OCI-LY3 (cell line): ENCODE data around the gene KIF5C.

Source experiments
- H2AFZ ChIP-seq: fragments of 200-600, 300-600 bp; shearing (Covaris generic); 2 replicates; pipeline ENCODE4 v1.6.0; 2014; ENCODE audit warnings: antibody characterized with exemption, low read depth, low read length
- H3K27ac ChIP-seq: fragments of 200-600, 300-600 bp; sonication (generic); 2 replicates; pipeline ENCODE4 v1.5.1; 2014; ENCODE audit warnings: mild to moderate bottlenecking, low read length, moderate library complexity, mixed read lengths
- H3K27me3 ChIP-seq: fragments of 200-600, 300-600 bp; sonication (generic); 2 replicates; pipeline ENCODE4 v1.6.1; 2014; ENCODE audit warnings: low read depth, low read length, mixed read lengths
- H3K36me3 ChIP-seq: fragments of 200-600, 300-600 bp; sonication (generic); replicated peaks from 2 replicates; pipeline ENCODE3; 2014; ENCODE audit warnings: low read depth, low read length, mixed read lengths
- H3K4me1 ChIP-seq: fragments of 300-600, 200-600 bp; sonication (generic); 2 replicates; pipeline ENCODE4 v1.6.1; 2014; ENCODE audit warnings: low read length, mixed read lengths
- H3K4me2 ChIP-seq: fragments of 200-600, 300-600 bp; sonication (generic); 2 replicates; pipeline ENCODE4 v1.6.1; 2014; ENCODE audit warnings: low read length, mixed read lengths
- H3K4me3 ChIP-seq: fragments of 300-600, 200-600 bp; sonication (generic); 2 replicates; pipeline ENCODE4 v1.5.1; 2014; ENCODE audit warnings: antibody characterized with exemption, mild to moderate bottlenecking, low read length, moderate library complexity
- H3K79me2 ChIP-seq: fragments of 300-600, 200-600 bp; shearing (Covaris generic); 2 replicates; pipeline ENCODE4 v1.6.1; 2014; ENCODE audit warnings: mild to moderate bottlenecking, low read length, mixed read lengths
- H3K9ac ChIP-seq: fragments of 300-600, 200-600 bp; shearing (Covaris generic); 2 replicates; pipeline ENCODE4 v1.6.0; 2014; ENCODE audit warnings: mild to moderate bottlenecking, low read length, moderate library complexity
- H3K9me3 ChIP-seq: fragments of 200-600, 300-600 bp; shearing (Covaris generic); 2 replicates; pipeline ENCODE4 v1.6.1; 2014; ENCODE audit warnings: low read length, mixed read lengths; ENCODE audit not compliant: insufficient read depth
- H4K20me1 ChIP-seq: fragments of 200-600, 300-600 bp; sonication (generic); 2 replicates; pipeline ENCODE4 v1.6.1; 2016; ENCODE audit warnings: low read length, mixed read lengths; ENCODE audit not compliant: insufficient read depth
- CTCF ChIP-seq: fragments of 200-600, 300-600 bp; sonication (generic); IDR thresholded peaks from 2 replicates; pipeline ENCODE4 v1.5.1; 2014; ENCODE audit warnings: antibody characterized with exemption, low read length, low read depth
- EZH2phosphoT487 ChIP-seq: fragments of 200-600 bp; shearing (Covaris generic); IDR thresholded peaks from 2 replicates; pipeline ENCODE4 v1.6.1; 2018; ENCODE audit warnings: antibody characterized with exemption, mixed run types, low read depth

KIF5C gene

GRCh38 chr2:148867079-148867769 is 7.8 kb upstream of the KIF5C start:
- TF ChIP-seq EZH2phosphoT487 (no peak), CTCF (no peak)
- Histone ChIP-seq H3K27me3 (peaks cover 6% of the 10 kb centered on the region), H2AFZ (no peak overlapping the region), H3K4me3 (no peak overlapping the region), H3K9ac (no peak overlapping the region), H3K36me3 (no peaks in the 10 kb centered on the region), H3K27ac (no peak overlapping the region), H3K4me2 (no peak overlapping the region), H3K9me3 (no peaks in the 10 kb centered on the region), H4K20me1 (no peaks in the 10 kb centered on the region), H3K79me2 (no peaks in the 10 kb centered on the region), H3K4me1 (no peaks in the 10 kb centered on the region)

GRCh38 chr2:148875387-148876051 is 492 bp downstream of the KIF5C start:
- no peaks in the 10 kb centered on the region for H3K9me3 ChIP-seq
- peaks cover 3% of the 10 kb centered on the region; the same call in 1 of the 2 replicates for H3K27me3 ChIP-seq
- peak overlapping the region; percentile 80 for H3K4me3 ChIP-seq
- no peak overlapping the region for H2AFZ ChIP-seq
- H4K20me1 ChIP-seq: no peaks in the 10 kb centered on the region
- H3K4me1 ChIP-seq: no peaks in the 10 kb centered on the region; the same call in 1 of the 2 replicates
- H3K4me2 ChIP-seq: peak overlapping the region; percentile 84
- H3K27ac ChIP-seq: no peak overlapping the region
- H3K36me3 ChIP-seq: no peaks in the 10 kb centered on the region
- no peaks in the 10 kb centered on the region for H3K79me2 ChIP-seq
- TF ChIP-seq CTCF (no peak), EZH2phosphoT487 (no peak)
- H3K9ac ChIP-seq: no peak overlapping the region

- H3K79me2 ChIP-seq: no peaks in the 10 kb centered on the region
- no peaks in the 10 kb centered on the region for H4K20me1 ChIP-seq
- H2AFZ ChIP-seq: peak overlapping the region; percentile 43; the same call in 1 of the 2 replicates
- H3K36me3 ChIP-seq: no peaks in the 10 kb centered on the region
- peaks cover 3% of the 10 kb centered on the region; the same call in 1 of the 2 replicates for H3K27me3 ChIP-seq
- H3K9ac ChIP-seq: peak overlapping the region; percentile 13; the same call in 1 of the 2 replicates
- H3K4me3 ChIP-seq: peak overlapping the region; percentile 80
- TF ChIP-seq EZH2phosphoT487: no peak
- TF ChIP-seq CTCF: no peak
- H3K4me1 ChIP-seq: no peaks in the 10 kb centered on the region; the same call in 1 of the 2 replicates
- no peak overlapping the region for H3K27ac ChIP-seq
- no peaks in the 10 kb centered on the region for H3K9me3 ChIP-seq
- peak overlapping the region; percentile 84 for H3K4me2 ChIP-seq
Measured at GRCh38 chr2:148876202-148876594, 1.2 kb downstream of the KIF5C start.
